A673 (cell line): ENCODE measurements around the gene CALN1.

Experiments
- EZH2 ChIP-seq: fragments of 200-600 bp; sonication (generic); IDR thresholded peaks from 2 replicates; pipeline ENCODE4 v1.6.1; 2017; ENCODE audit warnings: borderline replicate concordance, low read depth, mild to moderate bottlenecking, mixed read lengths, antibody characterized with exemption, low read length; ENCODE audit not compliant: poor library complexity, severe bottlenecking
- TF ChIP-seq, protein P1 (sequence below): fragments of 300-800, 200-600 bp; sonication (generic); conservative IDR thresholded peaks from 2 replicates; pipeline ENCODE4 v1.5.1; 2017; ENCODE audit warnings: low read depth, mild to moderate bottlenecking, antibody characterized with exemption, low read length, moderate library complexity, mixed read lengths

DNA sequence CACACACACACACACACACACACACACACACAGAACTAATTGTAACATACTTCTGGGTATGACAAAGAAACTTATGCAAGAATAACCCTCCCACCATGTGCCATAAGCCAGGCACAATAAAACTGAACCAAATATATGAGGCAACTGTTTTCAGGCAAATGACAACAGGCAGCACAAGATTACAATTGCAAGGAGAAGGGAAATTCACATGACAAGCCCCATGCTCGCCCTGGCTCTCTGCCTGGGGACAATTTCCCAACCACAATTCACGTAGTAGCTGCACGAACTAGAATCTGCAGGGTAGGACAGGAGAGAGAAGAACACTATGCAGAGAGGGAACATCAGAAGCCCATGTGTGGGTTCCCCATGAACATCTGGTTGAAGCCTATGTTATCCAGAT is 143.3 kb downstream of the CALN1 start:
- TF ChIP-seq, protein P1, sequence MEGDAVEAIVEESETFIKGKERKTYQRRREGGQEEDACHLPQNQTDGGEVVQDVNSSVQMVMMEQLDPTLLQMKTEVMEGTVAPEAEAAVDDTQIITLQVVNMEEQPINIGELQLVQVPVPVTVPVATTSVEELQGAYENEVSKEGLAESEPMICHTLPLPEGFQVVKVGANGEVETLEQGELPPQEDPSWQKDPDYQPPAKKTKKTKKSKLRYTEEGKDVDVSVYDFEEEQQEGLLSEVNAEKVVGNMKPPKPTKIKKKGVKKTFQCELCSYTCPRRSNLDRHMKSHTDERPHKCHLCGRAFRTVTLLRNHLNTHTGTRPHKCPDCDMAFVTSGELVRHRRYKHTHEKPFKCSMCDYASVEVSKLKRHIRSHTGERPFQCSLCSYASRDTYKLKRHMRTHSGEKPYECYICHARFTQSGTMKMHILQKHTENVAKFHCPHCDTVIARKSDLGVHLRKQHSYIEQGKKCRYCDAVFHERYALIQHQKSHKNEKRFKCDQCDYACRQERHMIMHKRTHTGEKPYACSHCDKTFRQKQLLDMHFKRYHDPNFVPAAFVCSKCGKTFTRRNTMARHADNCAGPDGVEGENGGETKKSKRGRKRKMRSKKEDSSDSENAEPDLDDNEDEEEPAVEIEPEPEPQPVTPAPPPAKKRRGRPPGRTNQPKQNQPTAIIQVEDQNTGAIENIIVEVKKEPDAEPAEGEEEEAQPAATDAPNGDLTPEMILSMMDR, result no peak
- no peak for TF ChIP-seq EZH2
